HEK293T (cell line): Measurements from ENCODE around the gene FYB1.

Source experiments
- CTCF ChIA-PET: fragments of 350-600 bp; formaldehyde crosslinking; extraction: SDS; loops from one replicate; lab custom pipeline; 2021; ENCODE audit warnings: antibody characterized with exemption, inconsistent platforms; lab: Yijun Ruan, JAX
- POLR2A ChIA-PET: fragments of 350-600 bp; formaldehyde crosslinking; extraction: SDS; loops from one replicate; lab custom pipeline; 2020; ENCODE audit warnings: antibody characterized with exemption, inconsistent platforms; lab: Yijun Ruan, JAX
- DNase-seq: peaks from one replicate; pipeline ENCODE4 v3.0.0; 2012; ENCODE audit warnings: mixed read lengths; ENCODE audit errors: extremely low spot score
- ARNT ChIP-seq: fragments of 450-650 bp; IDR thresholded peaks from 2 replicates; pipeline ENCODE4 v1.6.1; 2017; ENCODE audit warnings: mild to moderate bottlenecking
- BHLHE40 ChIP-seq: fragments of 450-650 bp; IDR thresholded peaks from 2 replicates; pipeline ENCODE4 v1.6.1; 2016; ENCODE audit warnings: mild to moderate bottlenecking, moderate library complexity, borderline replicate concordance
- CTBP1 ChIP-seq: fragments of 450-650 bp; IDR thresholded peaks from 2 replicates; pipeline ENCODE4 v1.6.1; 2016; ENCODE audit warnings: borderline replicate concordance
- ELF4 ChIP-seq: fragments of 450-650 bp; IDR thresholded peaks from 2 replicates; pipeline ENCODE4 v1.6.1; 2017; ENCODE audit warnings: antibody characterized with exemption
- FOXA1 ChIP-seq: fragments of 450-650 bp; IDR thresholded peaks from 2 replicates; pipeline ENCODE4 v1.6.1; 2016; ENCODE audit warnings: mild to moderate bottlenecking
- FOXK2 ChIP-seq: fragments of 450-650 bp; IDR thresholded peaks from 2 replicates; pipeline ENCODE4 v1.6.1; 2016; ENCODE audit warnings: mild to moderate bottlenecking
- FOXM1 ChIP-seq: fragments of 450-650 bp; IDR thresholded peaks from 2 replicates; pipeline ENCODE4 v1.6.1; 2017; ENCODE audit warnings: mild to moderate bottlenecking, borderline replicate concordance
- HDGF ChIP-seq: fragments of 450-650 bp; IDR thresholded peaks from 2 replicates; pipeline ENCODE4 v1.6.1; 2017; ENCODE audit warnings: antibody characterized with exemption, borderline replicate concordance
- L3MBTL2 ChIP-seq: fragments of 450-650 bp; conservative IDR thresholded peaks from 2 replicates; pipeline ENCODE4 v1.6.1; 2016; ENCODE audit warnings: mild to moderate bottlenecking
- LEF1 ChIP-seq: fragments of 450-650 bp; IDR thresholded peaks from 2 replicates; pipeline ENCODE4 v1.6.1; 2017; ENCODE audit warnings: mild to moderate bottlenecking, borderline replicate concordance
- NFRKB ChIP-seq: fragments of 450-650 bp; IDR thresholded peaks from 2 replicates; pipeline ENCODE4 v1.6.1; 2016; ENCODE audit warnings: mild to moderate bottlenecking, moderate library complexity
- PKNOX1 ChIP-seq: fragments of 450-650 bp; IDR thresholded peaks from 2 replicates; pipeline ENCODE4 v1.6.1; 2016
- SP1 ChIP-seq: fragments of 450-650 bp; IDR thresholded peaks from 2 replicates; pipeline ENCODE4 v1.6.1; 2017
- SUZ12 ChIP-seq: fragments of 450-650 bp; IDR thresholded peaks from 2 replicates; pipeline ENCODE4 v1.6.1; 2016; ENCODE audit warnings: mild to moderate bottlenecking
- TARDBP ChIP-seq: fragments of 450-650 bp; IDR thresholded peaks from 2 replicates; pipeline ENCODE4 v1.6.1; 2016
- ZNF384 ChIP-seq: fragments of 450-650 bp; IDR thresholded peaks from 2 replicates; pipeline ENCODE4 v1.6.1; 2016

FYB1 gene

GRCh38 chr5:39063037-39063436, 156.3 kb downstream of the FYB1 start:
- no peak for TF ChIP-seq NFRKB
- no peak for TF ChIP-seq SUZ12
- TF ChIP-seq SP1 = no peak
- CTCF ChIA-PET = no interaction called here
- DNase-seq = no peak
- POLR2A ChIA-PET = no interaction called here

GRCh38 chr5:39062530-39062929, 156.8 kb downstream of the FYB1 start:
- no peak for DNase-seq
- POLR2A ChIA-PET = interaction anchor here (0.6 kb wide), 1 partner anchor 13 kb away, joined by 3 read pairs; no protein-coding TSS in a partner anchor
- CTCF ChIA-PET = interaction anchor here (1.0 kb wide), 1 partner anchor 10 kb away, joined by 7 read pairs; no protein-coding TSS in a partner anchor
- TF ChIP-seq LEF1 = no peak
- no peak for TF ChIP-seq SP1
- TF ChIP-seq ELF4 = no peak
- TF ChIP-seq TARDBP = no peak
- TF ChIP-seq FOXA1 = no peak
- TF ChIP-seq HDGF = no peak
- TF ChIP-seq CTBP1 = no peak
- TF ChIP-seq NFRKB = no peak
- no peak for TF ChIP-seq BHLHE40
- TF ChIP-seq FOXM1 = no peak
- TF ChIP-seq L3MBTL2 = no peak
- TF ChIP-seq FOXK2 = no peak
- no peak for TF ChIP-seq ARNT
- no peak for TF ChIP-seq ZNF384
- TF ChIP-seq PKNOX1 = no peak
- TF ChIP-seq SUZ12 = no peak

- CTCF ChIA-PET = interaction anchor here (1.0 kb wide), 1 partner anchor 10 kb away, joined by 7 read pairs; no protein-coding TSS in a partner anchor
Observed at GRCh38 chr5:39062104-39062503, 157.3 kb downstream of the FYB1 start.

GRCh38 chr5:39059064-39059463, 160.3 kb downstream of the FYB1 start:
- ChIA-PET POLR2A (no interaction called here), CTCF (no interaction called here)
- TF ChIP-seq CTBP1 (no peak), FOXM1 (no peak), HDGF (no peak), SP1 (no peak), NFRKB (no peak), LEF1 (no peak)

More at GRCh38 chr5:39062104-39062503, 157.3 kb downstream of the FYB1 start:
- no peak for DNase-seq
- no peak for TF ChIP-seq SP1
- no peak for TF ChIP-seq TARDBP
- TF ChIP-seq L3MBTL2 = no peak
- TF ChIP-seq BHLHE40 = no peak
- TF ChIP-seq FOXA1 = no peak
- TF ChIP-seq FOXK2 = no peak
- no peak for TF ChIP-seq ZNF384
- TF ChIP-seq LEF1 = no peak
- TF ChIP-seq ARNT = no peak
- POLR2A ChIA-PET = interaction anchor here (0.6 kb wide), 1 partner anchor 13 kb away, joined by 3 read pairs; no protein-coding TSS in a partner anchor

GRCh38 chr5:39058178-39058921, 161.0 kb downstream of the FYB1 start:
- DNase-seq = no peak
- POLR2A ChIA-PET = no interaction called here

More at GRCh38 chr5:39059064-39059463, 160.3 kb downstream of the FYB1 start:
- no peak for DNase-seq

GRCh38 chr5:39057734-39058133, 161.6 kb downstream of the FYB1 start:
- TF ChIP-seq FOXK2 (no peak), NFRKB (no peak), FOXM1 (no peak), ARNT (no peak), PKNOX1 (no peak), TARDBP (no peak), LEF1 (no peak), SUZ12 (no peak), HDGF (no peak), FOXA1 (no peak), CTBP1 (no peak), L3MBTL2 (no peak), ELF4 (no peak), SP1 (no peak), ZNF384 (no peak), BHLHE40 (no peak)
- ChIA-PET CTCF (no interaction called here), POLR2A (no interaction called here)
- DNase-seq = no peak

More at GRCh38 chr5:39058178-39058921, 161.0 kb downstream of the FYB1 start:
- CTCF ChIA-PET = no interaction called here
- TF ChIP-seq SP1 (no peak), ZNF384 (no peak), TARDBP (no peak), SUZ12 (no peak), ELF4 (no peak), BHLHE40 (no peak), NFRKB (no peak), L3MBTL2 (no peak), FOXA1 (no peak), ARNT (no peak), FOXM1 (no peak), CTBP1 (no peak), HDGF (no peak), FOXK2 (no peak), LEF1 (no peak), PKNOX1 (no peak)
